ENCODE data around the gene FADS3. TPM values are rescaled to one million over a fixed set of nuclear protein-coding genes. Genes with fewer than 3 reads are reported as not detected.

The FADS3 gene
- total and polyA plus RNA-seq, 2 experiments from 2014 or later, result 44.4 to 73.5 TPM

DNA sequence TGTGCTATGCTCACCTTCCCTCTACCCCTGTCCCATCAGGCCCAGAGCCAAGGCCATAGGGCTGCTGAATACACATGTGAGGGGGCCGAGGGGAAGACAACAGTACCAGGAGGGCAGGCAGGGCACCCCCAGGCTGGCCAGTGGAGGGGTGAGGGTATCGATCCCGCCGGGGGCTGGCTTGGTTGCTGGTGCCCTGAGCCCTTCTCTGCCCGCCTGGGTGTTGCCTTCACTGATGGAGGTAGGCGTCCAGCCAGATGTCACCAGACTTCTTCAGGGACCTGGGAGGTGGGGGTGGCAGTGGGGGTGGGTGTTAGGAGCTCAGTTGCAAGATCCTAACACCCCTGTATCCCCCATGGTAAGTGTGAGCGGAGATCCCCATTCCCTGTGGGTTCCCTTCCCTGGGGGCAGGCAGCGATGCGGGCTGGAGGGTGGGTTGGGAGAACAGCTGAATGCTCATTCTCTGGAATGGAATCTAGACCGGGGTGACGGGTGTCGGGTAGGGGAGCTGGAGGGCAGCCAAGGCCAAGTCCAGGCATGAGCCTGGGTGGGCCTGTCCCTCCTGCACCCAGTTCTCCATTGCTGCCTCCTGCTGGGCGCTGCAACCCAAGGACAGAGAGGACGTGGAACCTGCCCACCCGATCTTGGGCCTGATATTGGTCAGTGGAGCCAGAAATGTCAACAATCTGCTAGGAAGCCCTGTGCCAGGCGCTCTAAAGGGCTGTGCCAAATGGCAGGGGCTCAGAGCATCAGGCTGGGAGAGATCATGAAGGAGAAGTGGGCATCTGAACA is 17.6 kb downstream of the FADS3 start:
- ATAC-seq, result no peak
- H3K4me3 Mint-ChIP-seq, result no peak overlapping the region

More for the DNA sequence above, 17.6 kb downstream of the FADS3 start:
- Mint-ChIP-seq H3K4me1 (peaks cover 30% of the 10 kb centered on the region), H3K9me3 (no peaks in the 10 kb centered on the region), H3K27me3 (ENCODE audit: insufficient read depth, low read depth, poor library complexity) (peaks cover 17% of the 10 kb centered on the region), H3K27ac (no peak overlapping the region), H3K36me3 (ENCODE audit: low read depth) (no peaks in the 10 kb centered on the region; the same call in 2 of the 3 replicates)
- H3K27ac ChIP-seq (ENCODE audit: low read depth), result no peak overlapping the region
- DNase-seq (ENCODE audit: low spot score), result no peak
- H3K4me2 ChIP-seq, result no peak overlapping the region
- peaks cover 12% of the 10 kb centered on the region; the same call in 1 of the 2 replicates for H3F3A ChIP-seq (replicated peaks; ENCODE audit: low read depth)
- no peak for TF ChIP-seq CREB1 (CRISPR knock-in tag; IDR thresholded peaks at IDR 0.05; ENCODE audit: low read depth)
- no peak for TF ChIP-seq JUNB (IDR thresholded peaks at IDR 0.05; ENCODE audit: unreplicated experiment)
- TF ChIP-seq EZH2 (IDR thresholded peaks at IDR 0.05; ENCODE audit: low read depth, unreplicated experiment), result no peak
- TF ChIP-seq POLR2AphosphoS5 (IDR thresholded peaks at IDR 0.05; ENCODE audit: low read depth), result no peak
- TF ChIP-seq ZNF114 (CRISPR knock-in tag; IDR thresholded peaks at IDR 0.05), result no peak
- TF ChIP-seq, protein P1, sequence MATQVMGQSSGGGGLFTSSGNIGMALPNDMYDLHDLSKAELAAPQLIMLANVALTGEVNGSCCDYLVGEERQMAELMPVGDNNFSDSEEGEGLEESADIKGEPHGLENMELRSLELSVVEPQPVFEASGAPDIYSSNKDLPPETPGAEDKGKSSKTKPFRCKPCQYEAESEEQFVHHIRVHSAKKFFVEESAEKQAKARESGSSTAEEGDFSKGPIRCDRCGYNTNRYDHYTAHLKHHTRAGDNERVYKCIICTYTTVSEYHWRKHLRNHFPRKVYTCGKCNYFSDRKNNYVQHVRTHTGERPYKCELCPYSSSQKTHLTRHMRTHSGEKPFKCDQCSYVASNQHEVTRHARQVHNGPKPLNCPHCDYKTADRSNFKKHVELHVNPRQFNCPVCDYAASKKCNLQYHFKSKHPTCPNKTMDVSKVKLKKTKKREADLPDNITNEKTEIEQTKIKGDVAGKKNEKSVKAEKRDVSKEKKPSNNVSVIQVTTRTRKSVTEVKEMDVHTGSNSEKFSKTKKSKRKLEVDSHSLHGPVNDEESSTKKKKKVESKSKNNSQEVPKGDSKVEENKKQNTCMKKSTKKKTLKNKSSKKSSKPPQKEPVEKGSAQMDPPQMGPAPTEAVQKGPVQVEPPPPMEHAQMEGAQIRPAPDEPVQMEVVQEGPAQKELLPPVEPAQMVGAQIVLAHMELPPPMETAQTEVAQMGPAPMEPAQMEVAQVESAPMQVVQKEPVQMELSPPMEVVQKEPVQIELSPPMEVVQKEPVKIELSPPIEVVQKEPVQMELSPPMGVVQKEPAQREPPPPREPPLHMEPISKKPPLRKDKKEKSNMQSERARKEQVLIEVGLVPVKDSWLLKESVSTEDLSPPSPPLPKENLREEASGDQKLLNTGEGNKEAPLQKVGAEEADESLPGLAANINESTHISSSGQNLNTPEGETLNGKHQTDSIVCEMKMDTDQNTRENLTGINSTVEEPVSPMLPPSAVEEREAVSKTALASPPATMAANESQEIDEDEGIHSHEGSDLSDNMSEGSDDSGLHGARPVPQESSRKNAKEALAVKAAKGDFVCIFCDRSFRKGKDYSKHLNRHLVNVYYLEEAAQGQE (IDR thresholded peaks at IDR 0.05; ENCODE audit: unreplicated experiment), result no peak
- TF ChIP-seq ZNF331 (CRISPR knock-in tag; IDR thresholded peaks at IDR 0.05; ENCODE audit: low read depth), result no peak
- TF ChIP-seq, protein P2, sequence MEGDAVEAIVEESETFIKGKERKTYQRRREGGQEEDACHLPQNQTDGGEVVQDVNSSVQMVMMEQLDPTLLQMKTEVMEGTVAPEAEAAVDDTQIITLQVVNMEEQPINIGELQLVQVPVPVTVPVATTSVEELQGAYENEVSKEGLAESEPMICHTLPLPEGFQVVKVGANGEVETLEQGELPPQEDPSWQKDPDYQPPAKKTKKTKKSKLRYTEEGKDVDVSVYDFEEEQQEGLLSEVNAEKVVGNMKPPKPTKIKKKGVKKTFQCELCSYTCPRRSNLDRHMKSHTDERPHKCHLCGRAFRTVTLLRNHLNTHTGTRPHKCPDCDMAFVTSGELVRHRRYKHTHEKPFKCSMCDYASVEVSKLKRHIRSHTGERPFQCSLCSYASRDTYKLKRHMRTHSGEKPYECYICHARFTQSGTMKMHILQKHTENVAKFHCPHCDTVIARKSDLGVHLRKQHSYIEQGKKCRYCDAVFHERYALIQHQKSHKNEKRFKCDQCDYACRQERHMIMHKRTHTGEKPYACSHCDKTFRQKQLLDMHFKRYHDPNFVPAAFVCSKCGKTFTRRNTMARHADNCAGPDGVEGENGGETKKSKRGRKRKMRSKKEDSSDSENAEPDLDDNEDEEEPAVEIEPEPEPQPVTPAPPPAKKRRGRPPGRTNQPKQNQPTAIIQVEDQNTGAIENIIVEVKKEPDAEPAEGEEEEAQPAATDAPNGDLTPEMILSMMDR (conservative IDR thresholded peaks at IDR 0.05; ENCODE audit: low read depth in 2 of 2), result no peak
- no peak for TF ChIP-seq EZH2phosphoT487 (IDR thresholded peaks at IDR 0.05; ENCODE audit: unreplicated experiment)
- TF ChIP-seq NANOG (IDR thresholded peaks at IDR 0.05; ENCODE audit: borderline replicate concordance), result no peak
- TF ChIP-seq, protein P3, sequence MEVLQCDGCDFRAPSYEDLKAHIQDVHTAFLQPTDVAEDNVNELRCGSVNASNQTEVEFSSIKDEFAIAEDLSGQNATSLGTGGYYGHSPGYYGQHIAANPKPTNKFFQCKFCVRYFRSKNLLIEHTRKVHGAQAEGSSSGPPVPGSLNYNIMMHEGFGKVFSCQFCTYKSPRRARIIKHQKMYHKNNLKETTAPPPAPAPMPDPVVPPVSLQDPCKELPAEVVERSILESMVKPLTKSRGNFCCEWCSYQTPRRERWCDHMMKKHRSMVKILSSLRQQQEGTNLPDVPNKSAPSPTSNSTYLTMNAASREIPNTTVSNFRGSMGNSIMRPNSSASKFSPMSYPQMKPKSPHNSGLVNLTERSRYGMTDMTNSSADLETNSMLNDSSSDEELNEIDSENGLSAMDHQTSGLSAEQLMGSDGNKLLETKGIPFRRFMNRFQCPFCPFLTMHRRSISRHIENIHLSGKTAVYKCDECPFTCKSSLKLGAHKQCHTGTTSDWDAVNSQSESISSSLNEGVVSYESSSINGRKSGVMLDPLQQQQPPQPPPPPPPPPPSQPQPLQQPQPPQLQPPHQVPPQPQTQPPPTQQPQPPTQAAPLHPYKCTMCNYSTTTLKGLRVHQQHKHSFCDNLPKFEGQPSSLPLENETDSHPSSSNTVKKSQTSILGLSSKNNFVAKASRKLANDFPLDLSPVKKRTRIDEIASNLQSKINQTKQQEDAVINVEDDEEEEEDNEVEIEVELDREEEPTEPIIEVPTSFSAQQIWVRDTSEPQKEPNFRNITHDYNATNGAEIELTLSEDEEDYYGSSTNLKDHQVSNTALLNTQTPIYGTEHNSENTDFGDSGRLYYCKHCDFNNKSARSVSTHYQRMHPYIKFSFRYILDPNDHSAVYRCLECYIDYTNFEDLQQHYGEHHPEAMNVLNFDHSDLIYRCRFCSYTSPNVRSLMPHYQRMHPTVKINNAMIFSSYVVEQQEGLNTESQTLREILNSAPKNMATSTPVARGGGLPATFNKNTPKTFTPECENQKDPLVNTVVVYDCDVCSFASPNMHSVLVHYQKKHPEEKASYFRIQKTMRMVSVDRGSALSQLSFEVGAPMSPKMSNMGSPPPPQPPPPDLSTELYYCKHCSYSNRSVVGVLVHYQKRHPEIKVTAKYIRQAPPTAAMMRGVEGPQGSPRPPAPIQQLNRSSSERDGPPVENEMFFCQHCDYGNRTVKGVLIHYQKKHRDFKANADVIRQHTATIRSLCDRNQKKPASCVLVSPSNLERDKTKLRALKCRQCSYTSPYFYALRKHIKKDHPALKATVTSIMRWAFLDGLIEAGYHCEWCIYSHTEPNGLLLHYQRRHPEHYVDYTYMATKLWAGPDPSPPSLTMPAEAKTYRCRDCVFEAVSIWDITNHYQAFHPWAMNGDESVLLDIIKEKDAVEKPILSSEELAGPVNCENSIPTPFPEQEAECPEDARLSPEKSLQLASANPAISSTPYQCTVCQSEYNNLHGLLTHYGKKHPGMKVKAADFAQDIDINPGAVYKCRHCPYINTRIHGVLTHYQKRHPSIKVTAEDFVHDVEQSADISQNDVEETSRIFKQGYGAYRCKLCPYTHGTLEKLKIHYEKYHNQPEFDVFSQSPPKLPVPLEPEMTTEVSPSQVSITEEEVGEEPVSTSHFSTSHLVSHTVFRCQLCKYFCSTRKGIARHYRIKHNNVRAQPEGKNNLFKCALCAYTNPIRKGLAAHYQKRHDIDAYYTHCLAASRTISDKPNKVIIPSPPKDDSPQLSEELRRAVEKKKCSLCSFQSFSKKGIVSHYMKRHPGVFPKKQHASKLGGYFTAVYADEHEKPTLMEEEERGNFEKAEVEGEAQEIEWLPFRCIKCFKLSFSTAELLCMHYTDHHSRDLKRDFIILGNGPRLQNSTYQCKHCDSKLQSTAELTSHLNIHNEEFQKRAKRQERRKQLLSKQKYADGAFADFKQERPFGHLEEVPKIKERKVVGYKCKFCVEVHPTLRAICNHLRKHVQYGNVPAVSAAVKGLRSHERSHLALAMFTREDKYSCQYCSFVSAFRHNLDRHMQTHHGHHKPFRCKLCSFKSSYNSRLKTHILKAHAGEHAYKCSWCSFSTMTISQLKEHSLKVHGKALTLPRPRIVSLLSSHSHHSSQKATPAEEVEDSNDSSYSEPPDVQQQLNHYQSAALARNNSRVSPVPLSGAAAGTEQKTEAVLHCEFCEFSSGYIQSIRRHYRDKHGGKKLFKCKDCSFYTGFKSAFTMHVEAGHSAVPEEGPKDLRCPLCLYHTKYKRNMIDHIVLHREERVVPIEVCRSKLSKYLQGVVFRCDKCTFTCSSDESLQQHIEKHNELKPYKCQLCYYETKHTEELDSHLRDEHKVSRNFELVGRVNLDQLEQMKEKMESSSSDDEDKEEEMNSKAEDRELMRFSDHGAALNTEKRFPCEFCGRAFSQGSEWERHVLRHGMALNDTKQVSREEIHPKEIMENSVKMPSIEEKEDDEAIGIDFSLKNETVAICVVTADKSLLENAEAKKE (CRISPR knock-in tag; IDR thresholded peaks at IDR 0.05), result no peak
- H2AFZ ChIP-seq, result no peak overlapping the region
- H3K36me3 ChIP-seq (ENCODE audit: insufficient read depth), result no peaks in the 10 kb centered on the region; the same call in 1 of the 2 replicates
- H3K9me2 ChIP-seq (ENCODE audit: insufficient read depth), result no peaks in the 10 kb centered on the region
- no peaks in the 10 kb centered on the region for H4K20me1 ChIP-seq (replicated peaks; ENCODE audit: insufficient read depth)
- H3K27me3 ChIP-seq (ENCODE audit: insufficient read depth), result no peaks in the 10 kb centered on the region
- no peaks in the 10 kb centered on the region for H3K79me2 ChIP-seq (replicated peaks; ENCODE audit: insufficient read depth)
- peaks cover 20% of the 10 kb centered on the region for H3K4me1 ChIP-seq (ENCODE audit: insufficient read depth)
- H3K4me3 ChIP-seq, result no peak overlapping the region
